H1 (cell line): ENCODE results near the gene FOXI1. TPM values are rescaled to one million over a fixed set of nuclear protein-coding genes. Genes with fewer than 3 reads are reported as not detected.

Experiments used
- CTCF ChIA-PET: fragments of 300-600 bp; sonication (Branson Sonifier 250); formaldehyde crosslinking; loops from one replicate; lab custom pipeline; 2021; ENCODE audit not compliant: partially characterized antibody; lab: Charles Lee
- POLR2A ChIA-PET: fragments of 300-600 bp; sonication (Branson Sonifier 250); formaldehyde crosslinking; loops from one replicate; lab custom pipeline; 2021; ENCODE audit warnings: inconsistent platforms; ENCODE audit not compliant: partially characterized antibody; lab: Charles Lee
- DNase-seq, 2 experiments: peaks; one replicate each; pipeline versions ENCODE4 v3.0.0 to v3.0.0-alpha.2; 2010 to 2022; ENCODE audit warnings: low spot score in 2 of 2, low read depth in 1 of 2, mixed read lengths in 1 of 2
- FAIRE-seq: peaks from 2 replicates; lab custom pipeline; 2011; peaks lifted over from hg19 to GRCh38; lab: Jason Lieb, UNC
- H2AFZ ChIP-seq: 2 replicates; pipeline ENCODE4 v1.8.1; 2012; ENCODE audit warnings: low read length, inconsistent platforms
- H2AK5ac ChIP-seq: 2 replicates; pipeline ENCODE4 v1.6.1; 2013; ENCODE audit warnings: low read depth, low read length
- H2BK120ac ChIP-seq: replicated peaks from 2 replicates; pipeline ENCODE3; 2013; ENCODE audit warnings: low read depth, low read length, inconsistent platforms
- H2BK12ac ChIP-seq: 2 replicates; pipeline ENCODE4 v1.6.1; 2013; ENCODE audit warnings: low read depth, low read length
- H2BK15ac ChIP-seq: 2 replicates; pipeline ENCODE4 v1.6.1; 2013; ENCODE audit warnings: low read length
- H2BK20ac ChIP-seq: 2 replicates; pipeline ENCODE4 v1.6.1; 2013; ENCODE audit warnings: low read length
- H2BK5ac ChIP-seq: 2 replicates; pipeline ENCODE4 v1.6.1; 2013; ENCODE audit warnings: low read depth, low read length
- H3K14ac ChIP-seq: 2 replicates; pipeline ENCODE4 v1.6.1; 2013; ENCODE audit warnings: inconsistent platforms; ENCODE audit not compliant: insufficient read length
- H3K18ac ChIP-seq: 2 replicates; pipeline ENCODE4 v1.6.1; 2013; ENCODE audit warnings: low read length; ENCODE audit errors: extremely low read depth
- H3K23ac ChIP-seq: 2 replicates; pipeline ENCODE4 v1.6.1; 2013; ENCODE audit warnings: inconsistent platforms; ENCODE audit not compliant: insufficient read length
- H3K23me2 ChIP-seq: 2 replicates; pipeline ENCODE4 v1.6.1; 2013; ENCODE audit warnings: low read depth, low read length
- H3K27ac ChIP-seq: 2 replicates; pipeline ENCODE4 v1.6.1; 2011; ENCODE audit warnings: low read depth, low read length, inconsistent platforms
- H3K27me3 ChIP-seq, 4 experiments: replicated peaks in 1 of 4; 1 replicate in 1 of 4; 2 replicates in 3 of 4; pipeline versions ENCODE4 v1.6.1 to v1.8.1; 2011 to 2013; ENCODE audit warnings: low read length in 3 of 4, mild to moderate bottlenecking in 3 of 4, inconsistent platforms in 2 of 4, mixed read lengths in 2 of 4, moderate library complexity in 1 of 4; ENCODE audit not compliant: control insufficient read depth in 3 of 4, insufficient read depth in 3 of 4; ENCODE audit errors: extremely low read depth in 1 of 4
- H3K36me3 ChIP-seq, 4 experiments: 2 replicates each; pipeline versions ENCODE4 v1.6.1 to v1.8.1; 2011 to 2013; ENCODE audit warnings: mild to moderate bottlenecking in 4 of 4, low read length in 3 of 4, moderate library complexity in 2 of 4, control low read depth in 1 of 4, inconsistent platforms in 1 of 4; ENCODE audit not compliant: insufficient read depth in 4 of 4, control insufficient read depth in 2 of 4
- H3K4ac ChIP-seq: replicated peaks from 2 replicates; pipeline ENCODE3; 2013; ENCODE audit warnings: low read length, low read depth, mixed read lengths, inconsistent platforms; ENCODE audit not compliant: insufficient read length
- H3K4me1 ChIP-seq, 4 experiments: replicated peaks in 1 of 4; 1 replicate in 1 of 4; 2 replicates in 3 of 4; pipeline versions ENCODE4 v1.6.1 to v1.8.1; 2011 to 2013; ENCODE audit warnings: low read length in 3 of 4, inconsistent platforms in 2 of 4, mixed read lengths in 1 of 4; ENCODE audit not compliant: insufficient read depth in 4 of 4, control insufficient read depth in 3 of 4
- H3K4me2 ChIP-seq, 2 experiments: 2 replicates each; pipeline versions ENCODE4 v1.6.1 to v1.8.1; 2011 to 2013; ENCODE audit warnings: low read depth in 2 of 2, low read length in 2 of 2, control low read depth in 1 of 2, inconsistent platforms in 1 of 2, mild to moderate bottlenecking in 1 of 2; ENCODE audit not compliant: insufficient read depth in 1 of 2
- H3K4me3 ChIP-seq, 4 experiments: fragments of 200-600, 300-600 bp in 1 of 4; sonication (generic), shearing (Covaris generic), sonication (Bioruptor Twin) in 1 of 4; 2 replicates each; pipeline versions ENCODE4 v1.5.1 to v1.8.1; 2011 to 2016; ENCODE audit warnings: low read length in 4 of 4, low read depth in 3 of 4, control low read depth in 2 of 4, inconsistent platforms in 2 of 4, mild to moderate bottlenecking in 2 of 4, mixed read lengths in 1 of 4, moderate library complexity in 1 of 4; ENCODE audit not compliant: insufficient read depth in 2 of 4; ENCODE audit errors: extremely low read depth in 1 of 4
- H3K56ac ChIP-seq: replicated peaks from 2 replicates; pipeline ENCODE3; 2013; ENCODE audit warnings: low read depth, mild to moderate bottlenecking, mixed read lengths, low read length, inconsistent platforms; ENCODE audit not compliant: insufficient read length
- H3K79me1 ChIP-seq: 2 replicates; pipeline ENCODE4 v1.6.1; 2013; ENCODE audit warnings: low read depth, low read length, control low read depth
- H3K79me2 ChIP-seq, 2 experiments: 2 replicates each; pipeline versions ENCODE4 v1.6.1 to v1.8.1; 2012 to 2013; ENCODE audit warnings: low read length in 2 of 2, mild to moderate bottlenecking in 2 of 2, inconsistent platforms in 1 of 2; ENCODE audit not compliant: insufficient read depth in 2 of 2, control insufficient read depth in 1 of 2
- H3K9ac ChIP-seq, 4 experiments: replicated peaks in 1 of 4; 1 replicate in 1 of 4; 2 replicates in 3 of 4; pipeline versions ENCODE4 v1.6.1 to v1.8.1; 2011 to 2013; ENCODE audit warnings: low read depth in 3 of 4, low read length in 3 of 4, control low read depth in 2 of 4, mild to moderate bottlenecking in 2 of 4, moderate library complexity in 2 of 4, inconsistent platforms in 1 of 4; ENCODE audit errors: extremely low read depth in 1 of 4
- H3K9me3 ChIP-seq, 2 experiments: 2 replicates each; pipeline versions ENCODE4 v1.6.1 to v1.8.1; 2012 to 2013; ENCODE audit warnings: mild to moderate bottlenecking in 2 of 2, moderate library complexity in 2 of 2, control low read depth in 1 of 2, inconsistent platforms in 1 of 2, low read depth in 1 of 2, low read length in 1 of 2, mixed read lengths in 1 of 2; ENCODE audit not compliant: insufficient read depth in 2 of 2
- H4K20me1 ChIP-seq, 2 experiments: replicated peaks in 1 of 2; 2 replicates each; pipeline versions ENCODE3 to v1.8.1; 2011 to 2013; ENCODE audit warnings: inconsistent platforms in 2 of 2, low read length in 2 of 2, mild to moderate bottlenecking in 1 of 2; ENCODE audit not compliant: insufficient read depth in 2 of 2, control insufficient read depth in 1 of 2
- H4K5ac ChIP-seq: 2 replicates; pipeline ENCODE4 v1.6.1; 2013; ENCODE audit warnings: low read length, low read depth, mixed read lengths, inconsistent platforms; ENCODE audit not compliant: insufficient read length
- H4K8ac ChIP-seq: 2 replicates; pipeline ENCODE4 v1.8.0; 2013; ENCODE audit warnings: mild to moderate bottlenecking, moderate library complexity, low read length, inconsistent platforms; ENCODE audit not compliant: insufficient read depth; ENCODE audit errors: extremely low read depth
- H4K91ac ChIP-seq: replicated peaks from 2 replicates; pipeline ENCODE3; 2013; ENCODE audit warnings: low read length, mixed read lengths, inconsistent platforms; ENCODE audit not compliant: insufficient read length
- BACH1 ChIP-seq: IDR thresholded peaks from 2 replicates; pipeline ENCODE4 v1.6.1; 2012; ENCODE audit warnings: low read length, improper control_type of control experiment
- EP300 ChIP-seq, 2 experiments: IDR thresholded peaks; 1 replicate in 1 of 2; 2 replicates in 1 of 2; pipeline ENCODE4 v1.6.1; 2011 to 2012; ENCODE audit warnings: low read depth in 2 of 2, low read length in 2 of 2, mild to moderate bottlenecking in 2 of 2, borderline replicate concordance in 1 of 2, inconsistent platforms in 1 of 2, moderate library complexity in 1 of 2
- HDAC6 ChIP-seq: IDR thresholded peaks from one replicate; pipeline ENCODE4 v1.7.1; 2012; ENCODE audit warnings: low read depth, mild to moderate bottlenecking, inconsistent platforms, low read length, moderate library complexity
- JUND ChIP-seq: IDR thresholded peaks from 2 replicates; pipeline ENCODE4 v1.6.1; 2011; ENCODE audit warnings: mild to moderate bottlenecking, improper control_type of control experiment, low read length
- MAFK ChIP-seq: IDR thresholded peaks from 2 replicates; pipeline ENCODE4 v1.6.1; 2012; ENCODE audit warnings: low read depth, mild to moderate bottlenecking, improper control_type of control experiment, low read length
- POLR2A ChIP-seq, 2 experiments: IDR thresholded peaks; 1 replicate in 1 of 2; 2 replicates in 1 of 2; pipeline ENCODE4 v1.6.1; 2011; ENCODE audit warnings: low read depth in 2 of 2, low read length in 2 of 2, mild to moderate bottlenecking in 2 of 2; ENCODE audit errors: control extremely low read depth in 1 of 2
- RNF2 ChIP-seq: fragments of 200-900, 300-1000 bp; sonication (generic); IDR thresholded peaks from 2 replicates; pipeline ENCODE4 v1.7.1; 2016; ENCODE audit warnings: borderline replicate concordance, low read depth, mild to moderate bottlenecking, antibody characterized with exemption, low read length; ENCODE audit not compliant: poor library complexity, severe bottlenecking; ENCODE audit errors: missing control alignments
- TAF7 ChIP-seq: optimal IDR thresholded peaks from 2 replicates; pipeline ENCODE3; 2011; ENCODE audit warnings: low read depth, mild to moderate bottlenecking, inconsistent platforms, low read length, moderate library complexity, borderline replicate concordance
- WGBS, 2 experiments: shearing (Covaris generic) in 1 of 2; methylation state at CpG; one replicate each; pipeline versions ENCODE4 v1.1.6 to v1.1.7; 2013 to 2015; ENCODE audit warnings: low lambda C conversion rate in 2 of 2, mixed read lengths in 2 of 2, inconsistent platforms in 1 of 2, low coverage in 1 of 2, missing lambda C conversion rate in 1 of 2; ENCODE audit not compliant: insufficient replicate concordance in 2 of 2, insufficient coverage in 1 of 2, insufficient read length in 1 of 2; ENCODE audit errors: extremely low coverage in 1 of 2, missing lambda C conversion rate in 1 of 2; 5-methylcytosine and 5-hydroxymethylcytosine counted together
- polyA plus RNA-seq, 7 experiments: library from polyadenylated mRNA; depleted of rRNA in 3 of 7; stranded (reverse) in 5 of 7; unstranded in 2 of 7; fragments of >200 nt in 5 of 7; fragments of 200-250 nt in 2 of 7; gene quantifications; 1 replicate in 5 of 7; 2 replicates in 1 of 7; 4 replicates in 1 of 7; pipeline versions ENCODE4 v1.2.1 to v1.2.3, GENCODE V29; 2011 to 2013; ENCODE audit warnings: missing spikeins in 2 of 7, mixed read lengths in 2 of 7
- total RNA-seq: library from RNA; stranded (reverse); fragmentation: NEBNext Ultra II Directional; extraction: Animal tissue kit (Norgen Biotek cat#: 25700); gene quantifications from 2 replicates; pipeline ENCODE4 v1.2.1, GENCODE V29; 2021
- TF ChIP-seq, protein P1 (sequence below): IDR thresholded peaks from 2 replicates; pipeline ENCODE4 v1.6.1; 2011; ENCODE audit warnings: low read depth, mild to moderate bottlenecking, low read length; ENCODE audit not compliant: insufficient read depth

FOXI1 gene
- total and polyA plus RNA-seq, 2 of the 8 experiments (the other 6 are each of a cell fraction or from before 2014, with no cell fraction given), result not detected

DNA sequence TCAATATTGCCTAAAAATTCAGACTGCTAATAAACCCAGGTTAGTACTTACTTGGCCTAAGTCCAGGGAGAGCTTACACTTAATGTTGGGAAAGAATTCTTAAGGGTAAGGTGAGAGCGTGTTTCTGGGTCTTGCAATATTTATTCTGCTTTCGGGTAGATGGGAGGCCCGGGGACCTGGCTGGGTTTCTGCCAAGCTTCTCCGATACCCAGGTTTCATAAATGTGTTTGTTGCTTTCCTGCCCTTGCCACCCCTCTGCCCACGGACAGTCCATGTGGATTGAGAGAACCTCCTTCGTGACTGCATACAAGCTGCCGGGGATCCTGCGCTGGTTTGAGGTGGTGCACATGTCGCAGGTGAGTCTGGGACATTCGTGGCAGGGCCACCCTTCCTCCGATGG, 48.4 kb upstream of the FOXI1 start:
- Histone ChIP-seq H3K27ac (no peak overlapping the region), H3K56ac (no peak overlapping the region), H4K8ac (no peak overlapping the region; the same call in 1 of the 2 replicates), H3K14ac (no peak overlapping the region), H3K23ac (no peak overlapping the region), H3K27me3 (no peaks in the 10 kb centered on the region), H2BK5ac (no peak overlapping the region), H2AFZ (no peak overlapping the region), H3K79me1 (no peaks in the 10 kb centered on the region), H2BK15ac (no peak overlapping the region), H3K23me2 (no peaks in the 10 kb centered on the region), H3K4ac (no peak overlapping the region), H4K20me1 (no peaks in the 10 kb centered on the region), H4K5ac (no peak overlapping the region), H3K4me2 (no peak overlapping the region), H3K4me3 (no peak overlapping the region), H2BK12ac (no peak overlapping the region), H3K18ac (no peak overlapping the region), H2BK20ac (no peak overlapping the region), H3K9me3 (no peaks in the 10 kb centered on the region), H3K9ac (no peak overlapping the region), H3K36me3 (no peaks in the 10 kb centered on the region), H3K4me1 (no peaks in the 10 kb centered on the region), H4K91ac (no peak overlapping the region), H2BK120ac (no peak overlapping the region), H2AK5ac (no peak overlapping the region), H3K79me2 (no peaks in the 10 kb centered on the region)
- FAIRE-seq, result no peak
- WGBS, 2 experiments, result 95% methylated on average over 11 of the region's 11 CpGs; no CpG with 5 or more reads in 1 of the 2 experiments
- no peak for DNase-seq
- CTCF ChIA-PET, result interaction anchor here (0.8 to 3.2 kb wide), 6 partner anchors 11 to 207 kb away, joined by 3 to 19 read pairs (median 4); partner anchors contain the start of gene INSYN2B
- POLR2A ChIA-PET, result no interaction called here
- no peak for TF ChIP-seq MAFK
- TF ChIP-seq JUND, result no peak
- TF ChIP-seq RNF2, result no peak
- no peak for TF ChIP-seq BACH1
- TF ChIP-seq POLR2A (IDR thresholded peaks at IDR 0.05; ENCODE audit: control extremely low read depth in 1 of 2, low read depth in 2 of 2, low read length in 2 of 2), result no peak
- no peak for TF ChIP-seq HDAC6
- no peak for TF ChIP-seq EP300 (IDR thresholded peaks at IDR 0.05; ENCODE audit: borderline replicate concordance in 1 of 2, low read depth in 2 of 2, low read length in 2 of 2)
- TF ChIP-seq TAF7, result no peak
- TF ChIP-seq, protein P1, sequence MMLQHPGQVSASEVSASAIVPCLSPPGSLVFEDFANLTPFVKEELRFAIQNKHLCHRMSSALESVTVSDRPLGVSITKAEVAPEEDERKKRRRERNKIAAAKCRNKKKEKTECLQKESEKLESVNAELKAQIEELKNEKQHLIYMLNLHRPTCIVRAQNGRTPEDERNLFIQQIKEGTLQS, result no peak
